Endothelial cell of umbilical vein (primary cell): ENCODE results near the gene IMPG2. TPM values are rescaled to one million over a fixed set of nuclear protein-coding genes. Genes with fewer than 3 reads are reported as not detected.
"Not testable (repeated sequence)": the region's sequence is repeated elsewhere in the genome, so short reads cannot be mapped to it uniquely, and the experiment has no call there.

Experiments
- BruUV-seq: library from RNA; stranded (reverse); fragments of 400-500 nt; replicated peaks from 2 replicates; lab custom pipeline; 2021; lab: Mats Ljungman, UMichigan
- CTCF ChIA-PET: fragments of 300-600, 350-600 bp; sonication (Branson Sonifier 250); formaldehyde crosslinking; loops from one replicate; lab custom pipeline; 2021; ENCODE audit warnings: antibody characterized with exemption, inconsistent platforms; lab: Charles Lee
- POLR2A ChIA-PET: fragments of 300-600, 350-600 bp; sonication (Branson Sonifier 250); formaldehyde crosslinking; loops from one replicate; lab custom pipeline; 2021; ENCODE audit warnings: antibody characterized with exemption, inconsistent platforms; lab: Charles Lee
- DNase-seq: peaks from one replicate; pipeline ENCODE4 v3.0.0-alpha.2; 2011; ENCODE audit warnings: low read depth, low spot score
- FAIRE-seq: peaks from 2 replicates; lab custom pipeline; 2011; peaks lifted over from hg19 to GRCh38; lab: Jason Lieb, UNC
- H2AFZ ChIP-seq: 2 replicates; pipeline ENCODE4 v1.6.0; 2012; ENCODE audit warnings: low read depth, low read length, control low read depth, inconsistent platforms
- H3K27ac ChIP-seq: 2 replicates; pipeline ENCODE4 v1.5.1; 2011; ENCODE audit warnings: low read depth, mild to moderate bottlenecking, control low read depth, low read length, moderate library complexity; ENCODE audit not compliant: insufficient read depth
- H3K27me3 ChIP-seq, 2 experiments: 2 replicates each; pipeline versions ENCODE4 v1.6.0 to v1.6.1; 2011; ENCODE audit warnings: low read length in 2 of 2, mixed read lengths in 1 of 2; ENCODE audit not compliant: control insufficient read depth in 2 of 2, insufficient read depth in 2 of 2
- H3K36me3 ChIP-seq, 2 experiments: 2 replicates in 1 of 2; 3 replicates in 1 of 2; pipeline ENCODE4 v1.5.1; 2011; ENCODE audit warnings: low read length in 2 of 2, mild to moderate bottlenecking in 1 of 2, moderate library complexity in 1 of 2; ENCODE audit not compliant: control insufficient read depth in 2 of 2, insufficient read depth in 2 of 2; ENCODE audit errors: extremely low read depth in 1 of 2
- H3K4me1 ChIP-seq: 3 replicates; pipeline ENCODE4 v1.5.1; 2011; ENCODE audit warnings: mild to moderate bottlenecking, low read length; ENCODE audit not compliant: control insufficient read depth, insufficient read depth; ENCODE audit errors: extremely low read depth
- H3K4me2 ChIP-seq: 2 replicates; pipeline ENCODE4 v1.6.1; 2011; ENCODE audit warnings: low read length, control low read depth, mixed read lengths; ENCODE audit not compliant: insufficient read depth
- H3K4me3 ChIP-seq, 3 experiments: fragments of 200-600 bp in 1 of 3; sonication (generic), shearing (Covaris generic) in 1 of 3; replicated peaks in 1 of 3; 2 replicates each; pipeline ENCODE4 v1.5.1; 2011 to 2016; ENCODE audit warnings: control low read depth in 3 of 3, low read length in 3 of 3, mild to moderate bottlenecking in 2 of 3, inconsistent platforms in 1 of 3, low read depth in 1 of 3, moderate library complexity in 1 of 3; ENCODE audit not compliant: insufficient read depth in 1 of 3
- H3K79me2 ChIP-seq: 2 replicates; pipeline ENCODE4 v1.6.0; 2012; ENCODE audit warnings: low read length, inconsistent platforms; ENCODE audit not compliant: control insufficient read depth, insufficient read depth
- H3K9ac ChIP-seq: replicated peaks from 2 replicates; pipeline ENCODE3; 2011; ENCODE audit warnings: low read length, control low read depth; ENCODE audit not compliant: insufficient read depth; ENCODE audit errors: extremely low read depth
- H3K9me1 ChIP-seq: replicated peaks from 3 replicates; pipeline ENCODE4 v1.6.0; 2011; ENCODE audit warnings: mild to moderate bottlenecking, low read length; ENCODE audit not compliant: control insufficient read depth, insufficient read depth; ENCODE audit errors: extremely low read depth
- H3K9me3 ChIP-seq: replicated peaks from 2 replicates; pipeline ENCODE4 v1.5.1; 2012; ENCODE audit warnings: low read length, inconsistent platforms; ENCODE audit not compliant: control insufficient read depth, insufficient read depth
- H4K20me1 ChIP-seq: replicated peaks from 2 replicates; pipeline ENCODE3; 2011; ENCODE audit warnings: mild to moderate bottlenecking, low read length; ENCODE audit not compliant: control insufficient read depth, insufficient read depth; ENCODE audit errors: extremely low read depth
- EZH2 ChIP-seq: IDR thresholded peaks from 2 replicates; pipeline ENCODE4 v1.6.1; 2012; ENCODE audit warnings: borderline replicate concordance, low read depth, mild to moderate bottlenecking, moderate library complexity, low read length, inconsistent platforms; ENCODE audit not compliant: severe bottlenecking
- MAX ChIP-seq: IDR thresholded peaks from 2 replicates; pipeline ENCODE4 v1.6.1; 2011; ENCODE audit not compliant: insufficient read depth, insufficient read length
- POLR2A ChIP-seq: IDR thresholded peaks from 2 replicates; pipeline ENCODE4 v1.6.1; 2012; ENCODE audit warnings: low read depth, mild to moderate bottlenecking, control low read depth, low read length
- POLR2AphosphoS5 ChIP-seq: IDR thresholded peaks from 2 replicates; pipeline ENCODE4 v1.6.1; 2012; ENCODE audit warnings: low read depth, mild to moderate bottlenecking, control low read depth, low read length, moderate library complexity; ENCODE audit not compliant: insufficient read depth
- dilution Hi-C: fragments of 300-500 bp; cut with MboI; formaldehyde crosslinking; loops from one replicate; pipeline ENCODE4 v1.15.0; 2019; ENCODE audit warnings: low sequenced_read_pairs; ENCODE audit not compliant: extremely low pct_ligation_motif_present
- intact Hi-C: fragments of 100-400 bp; cut with micrococcal nuclease; formaldehyde crosslinking; loops from one replicate; pipeline ENCODE4 v1.10.0; 2022
- polyA plus RNA-seq, 4 experiments: library from polyadenylated mRNA; depleted of rRNA in 3 of 4; stranded (reverse) in 3 of 4; unstranded in 1 of 4; fragments of >200 nt; gene quantifications; 2 replicates each; pipeline versions ENCODE4 v1.2.1 to v1.2.3, GENCODE V29; 2011 to 2012; ENCODE audit warnings: missing spikeins in 1 of 4
- total RNA-seq: library from RNA; stranded (reverse); gene quantifications from 2 replicates; pipeline ENCODE4 v1.2.3, GENCODE V29; 2021

The IMPG2 gene
- total and polyA plus RNA-seq, 2 donors (not counting 3 experiments of a cell fraction or from before 2014, with no cell fraction given): 0.39 to 0.71 TPM

DNA sequence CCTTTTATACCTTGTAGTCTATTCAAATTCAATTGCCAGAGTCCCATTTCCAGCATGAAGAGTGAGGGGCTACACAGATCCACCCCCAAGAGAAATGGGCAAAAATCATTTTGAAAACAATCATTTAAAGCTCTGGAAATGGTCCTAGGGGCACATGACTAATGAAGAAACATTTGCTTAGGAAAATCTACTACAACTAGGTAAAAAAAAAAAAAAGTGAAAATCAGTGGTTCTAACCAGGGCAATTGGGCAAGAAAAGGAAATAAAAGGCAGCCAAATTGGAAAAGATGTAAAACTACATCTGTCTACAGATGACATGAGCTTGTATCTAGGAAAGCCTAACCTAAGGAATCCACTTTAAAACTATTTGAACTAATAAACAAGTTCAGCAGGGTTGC is 9.4 kb downstream of the IMPG2 start:
- Histone ChIP-seq H3K4me1 (no peaks in the 10 kb centered on the region), H3K9ac (no peak overlapping the region), H3K4me2 (peak overlapping the region; percentile 36), H3K27me3 (no peaks in the 10 kb centered on the region), H3K9me3 (peaks cover 2% of the 10 kb centered on the region), H3K79me2 (no peaks in the 10 kb centered on the region), H3K27ac (no peak overlapping the region), H4K20me1 (no peaks in the 10 kb centered on the region), H2AFZ (no peak overlapping the region), H3K9me1 (no peaks in the 10 kb centered on the region), H3K4me3 (no peak overlapping the region), H3K36me3 (no peaks in the 10 kb centered on the region)
- ChIA-PET CTCF (interaction anchor here (0.7 to 1.9 kb wide), 7 partner anchors 9 to 848 kb away, joined by 3 to 5 read pairs (median 3); no protein-coding TSS in a partner anchor), POLR2A (interaction anchor here (0.6 to 0.7 kb wide), 2 partner anchors 14 to 36 kb away, joined by 3 to 4 read pairs; no protein-coding TSS in a partner anchor)
- intact Hi-C loops: no loop called here
- TF ChIP-seq POLR2A: no peak
- no peak for TF ChIP-seq MAX
- no peak for TF ChIP-seq EZH2
- TF ChIP-seq POLR2AphosphoS5: no peak
- no peak for DNase-seq
- no peak for FAIRE-seq
- dilution Hi-C loops: no loop called here
- BruUV-seq: no TSS peak

DNA sequence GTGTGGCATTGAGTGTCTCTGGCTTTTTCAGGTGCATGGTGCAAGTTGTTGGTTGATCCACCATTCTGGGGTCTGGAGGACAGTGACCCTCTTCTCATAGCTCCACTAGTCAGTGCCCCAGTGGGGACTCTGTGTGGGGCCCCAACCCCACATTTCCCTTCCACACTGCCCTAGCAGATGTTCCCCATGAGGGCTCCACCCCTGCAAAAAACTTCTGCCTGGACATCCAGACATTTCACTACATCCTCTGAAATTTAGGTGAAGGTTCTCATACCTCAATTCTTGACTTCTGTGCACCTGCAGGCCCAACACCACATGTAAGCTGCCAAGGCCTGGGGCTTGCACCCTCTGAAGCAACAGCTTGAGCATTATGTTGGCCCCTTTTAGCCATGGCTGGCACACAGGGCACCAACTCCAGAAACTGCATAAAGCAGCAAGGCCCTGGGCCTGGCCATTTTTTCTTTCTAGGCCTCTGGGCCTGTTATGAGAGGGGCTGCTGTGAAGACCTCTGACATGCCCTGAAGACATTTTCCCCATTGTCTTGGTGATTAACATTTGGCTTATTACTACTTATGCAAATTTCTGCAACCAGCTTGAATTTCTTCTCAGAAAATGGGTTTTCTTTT is 12.1 kb downstream of the IMPG2 start:
- BruUV-seq, dilution Hi-C loops, H3K4me2 ChIP-seq, H4K20me1 ChIP-seq, H3K79me2 ChIP-seq, H3K4me3 ChIP-seq, H3K9ac ChIP-seq, H3K9me1 ChIP-seq, H3K36me3 ChIP-seq, H3K27ac ChIP-seq, DNase-seq, H3K4me1 ChIP-seq, intact Hi-C loops, CTCF ChIA-PET, H3K9me3 ChIP-seq, H2AFZ ChIP-seq, H3K27me3 ChIP-seq, FAIRE-seq: not testable (repeated sequence)
- POLR2A ChIA-PET: interaction anchor here (0.6 kb wide), 1 partner anchor 224 kb away, joined by 9 read pairs; no protein-coding TSS in a partner anchor
